Measurements from ENCODE around the gene DENND1C.

GRCh38 chr19:6425732-6426620, 55.6 kb downstream of the DENND1C start:
- TF ChIP-seq CTCF (conservative IDR thresholded peaks at IDR 0.05; ENCODE audit: low read length): peak; percentile 73
- no peak for TF ChIP-seq EZH2phosphoT487 (IDR thresholded peaks at IDR 0.05; ENCODE audit: borderline replicate concordance, low read depth, low read length)

Measured in OCI-LY7 (cell line).